NT2/D1 (cell line): Measurements from ENCODE around the gene IMPDH1.

Source experiments
- YY1 ChIP-seq: IDR thresholded peaks from 2 replicates; pipeline ENCODE4 v1.6.1; 2011; ENCODE audit not compliant: insufficient read length, insufficient read depth
- ZNF274 ChIP-seq: IDR thresholded peaks from 2 replicates; pipeline ENCODE4 v1.6.1; 2011; ENCODE audit warnings: mild to moderate bottlenecking, low read depth, low read length

- TF ChIP-seq YY1 (no peak), ZNF274 (no peak)
Observed at GRCh38 chr7:128424686-128425275, 15.0 kb upstream of the IMPDH1 start.
